T-helper 22 cell (primary cell): Measurements from ENCODE around the gene UBTF.

Source experiments
- DNase-seq: peaks from one replicate; pipeline ENCODE4 v3.0.0-alpha.2; 2020; ENCODE audit warnings: low read depth

Gene UBTF, protein sequence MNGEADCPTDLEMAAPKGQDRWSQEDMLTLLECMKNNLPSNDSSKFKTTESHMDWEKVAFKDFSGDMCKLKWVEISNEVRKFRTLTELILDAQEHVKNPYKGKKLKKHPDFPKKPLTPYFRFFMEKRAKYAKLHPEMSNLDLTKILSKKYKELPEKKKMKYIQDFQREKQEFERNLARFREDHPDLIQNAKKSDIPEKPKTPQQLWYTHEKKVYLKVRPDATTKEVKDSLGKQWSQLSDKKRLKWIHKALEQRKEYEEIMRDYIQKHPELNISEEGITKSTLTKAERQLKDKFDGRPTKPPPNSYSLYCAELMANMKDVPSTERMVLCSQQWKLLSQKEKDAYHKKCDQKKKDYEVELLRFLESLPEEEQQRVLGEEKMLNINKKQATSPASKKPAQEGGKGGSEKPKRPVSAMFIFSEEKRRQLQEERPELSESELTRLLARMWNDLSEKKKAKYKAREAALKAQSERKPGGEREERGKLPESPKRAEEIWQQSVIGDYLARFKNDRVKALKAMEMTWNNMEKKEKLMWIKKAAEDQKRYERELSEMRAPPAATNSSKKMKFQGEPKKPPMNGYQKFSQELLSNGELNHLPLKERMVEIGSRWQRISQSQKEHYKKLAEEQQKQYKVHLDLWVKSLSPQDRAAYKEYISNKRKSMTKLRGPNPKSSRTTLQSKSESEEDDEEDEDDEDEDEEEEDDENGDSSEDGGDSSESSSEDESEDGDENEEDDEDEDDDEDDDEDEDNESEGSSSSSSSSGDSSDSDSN

GRCh38 chr17:44219616-44220212, at the start of gene UBTF:
UBTF (minus strand) TSS chr17:44219675; CDS start chr17:44218229, 1,446 bp downstream.
- DNase-seq, result peak; percentile 66

DNA sequence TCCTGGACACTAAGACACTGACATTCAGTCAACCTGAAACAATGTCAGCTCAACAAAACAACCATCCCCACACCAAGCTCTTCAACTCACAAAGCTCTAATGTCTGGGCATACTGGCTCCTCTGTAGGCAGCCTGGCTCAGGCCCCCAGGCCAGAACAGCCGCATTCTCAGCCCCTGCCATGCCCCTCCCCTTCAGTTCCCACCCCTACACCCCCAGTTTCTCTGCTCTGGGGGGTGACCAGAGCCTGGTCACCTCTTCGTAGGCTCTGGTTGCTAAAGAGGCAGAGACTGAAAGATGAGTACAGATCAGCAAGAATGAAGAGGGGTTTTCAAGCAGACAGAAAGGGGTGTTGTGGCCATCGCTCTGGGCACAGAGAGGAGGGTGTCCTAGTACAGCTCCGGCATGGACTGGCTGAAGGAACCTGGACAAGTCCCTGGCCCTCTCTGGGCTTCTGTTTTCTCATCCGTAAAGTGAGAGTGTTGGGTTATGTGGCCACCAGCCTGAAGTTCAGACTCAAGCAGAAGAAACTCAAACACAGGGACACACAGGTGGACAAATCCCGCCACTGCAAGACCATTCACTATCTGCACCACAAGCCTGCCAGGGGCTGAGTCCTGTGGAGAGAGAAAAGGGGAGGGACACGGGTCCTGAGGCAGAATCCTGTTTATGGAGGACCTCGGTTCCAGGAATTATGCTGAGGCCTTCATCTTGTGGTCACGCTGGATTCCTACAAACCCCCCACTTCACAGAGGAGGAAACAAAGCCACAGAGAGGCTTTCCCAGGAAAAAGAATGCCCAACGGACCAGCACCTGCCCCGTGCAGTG, 49.4 kb upstream of the UBTF start:
- DNase-seq, result no peak

GRCh38 chr17:44267818-44268490, 48.5 kb upstream of the UBTF start, which contains the start of gene SLC4A1:
SLC4A1 (minus strand) TSS chr17:44268135; CDS start chr17:44262866, 5,269 bp downstream.
- no peak for DNase-seq

DNA sequence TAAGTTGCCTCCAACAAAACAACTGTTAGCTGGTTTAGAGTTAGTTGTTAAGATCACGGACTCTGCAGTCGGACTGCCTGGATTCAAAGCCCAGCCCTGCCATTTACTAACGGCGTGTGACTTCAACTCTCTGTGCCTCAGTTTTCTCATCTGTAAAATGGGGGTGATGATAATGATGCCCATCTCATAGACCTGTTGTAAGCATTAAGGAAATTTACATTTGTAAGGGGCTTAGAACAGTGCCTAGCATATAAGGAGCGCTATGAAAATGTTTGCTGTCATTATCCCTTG, 47.6 kb upstream of the UBTF start:
- DNase-seq, result no peak

DNA sequence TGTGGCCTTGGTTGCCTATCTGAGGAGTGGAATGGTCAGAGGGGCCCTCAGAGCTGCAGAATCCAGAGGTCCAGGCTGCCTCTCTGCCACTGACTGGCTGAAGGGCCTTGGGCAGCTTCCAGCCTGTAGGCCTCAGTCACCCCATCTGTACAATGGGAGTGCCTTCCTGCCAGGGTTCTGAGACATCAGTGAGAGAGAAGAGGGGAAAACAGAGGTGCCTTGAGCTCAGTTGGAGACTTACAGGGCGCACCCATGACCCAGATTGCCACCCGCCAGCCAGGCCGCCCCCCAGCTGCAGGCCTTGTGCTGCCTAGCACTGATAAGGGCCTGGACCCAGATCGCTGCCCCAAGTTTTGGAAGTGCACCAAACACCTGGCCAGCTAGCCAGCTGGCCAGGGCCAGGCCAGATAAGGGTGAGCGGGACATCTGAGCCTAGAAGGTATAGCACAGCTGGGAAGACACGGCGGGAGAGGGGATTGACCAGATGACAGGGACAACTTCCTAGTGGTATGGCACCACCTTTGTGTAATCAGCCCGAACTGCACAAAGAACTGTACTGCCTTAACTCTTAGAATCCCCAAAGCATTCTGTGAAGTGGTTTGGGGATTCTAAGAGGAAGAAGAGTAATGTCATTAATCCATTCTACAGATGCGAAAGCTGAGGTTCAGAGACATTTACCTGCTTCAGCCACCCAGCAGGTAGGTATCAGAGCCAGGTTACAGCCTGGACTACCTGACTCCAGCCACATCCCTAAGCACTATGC, 47.1 kb upstream of the UBTF start:
- DNase-seq, result no peak

- no peak for DNase-seq
These were observed 43.9 kb upstream of the UBTF start for GRCh38 chr17:44263345-44263902.

DNA sequence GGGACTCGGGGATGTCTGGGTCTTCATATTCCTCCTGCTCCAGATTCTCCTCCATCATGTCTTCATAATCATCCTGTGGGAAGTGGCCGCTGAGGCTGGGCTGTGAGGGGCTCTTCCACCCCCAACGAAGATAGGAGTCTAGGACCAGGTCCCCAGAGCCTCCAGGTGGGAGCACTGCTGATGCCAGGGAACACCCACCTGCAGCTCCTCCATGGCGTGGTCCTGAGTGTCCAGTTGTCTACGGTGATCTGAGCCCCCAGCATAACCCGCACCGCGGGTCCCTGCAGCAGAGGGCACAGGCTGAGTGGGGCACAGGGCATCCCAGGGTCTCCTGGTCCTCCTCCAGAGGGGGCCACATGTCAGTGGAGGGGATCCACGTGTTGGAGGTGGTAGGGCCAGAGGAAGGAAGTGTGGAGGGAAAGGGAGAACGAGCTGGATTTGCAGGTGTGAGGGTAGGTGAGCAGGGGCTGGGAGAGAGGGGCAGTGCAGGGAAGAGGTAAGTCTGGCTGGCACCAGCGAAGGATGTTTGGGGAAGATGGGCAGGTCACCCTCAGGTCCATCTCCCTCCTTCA, 43.3 kb upstream of the UBTF start:
- no peak for DNase-seq

- no peak for DNase-seq
These were observed 40.8 kb upstream of the UBTF start for GRCh38 chr17:44260296-44260695.

DNA sequence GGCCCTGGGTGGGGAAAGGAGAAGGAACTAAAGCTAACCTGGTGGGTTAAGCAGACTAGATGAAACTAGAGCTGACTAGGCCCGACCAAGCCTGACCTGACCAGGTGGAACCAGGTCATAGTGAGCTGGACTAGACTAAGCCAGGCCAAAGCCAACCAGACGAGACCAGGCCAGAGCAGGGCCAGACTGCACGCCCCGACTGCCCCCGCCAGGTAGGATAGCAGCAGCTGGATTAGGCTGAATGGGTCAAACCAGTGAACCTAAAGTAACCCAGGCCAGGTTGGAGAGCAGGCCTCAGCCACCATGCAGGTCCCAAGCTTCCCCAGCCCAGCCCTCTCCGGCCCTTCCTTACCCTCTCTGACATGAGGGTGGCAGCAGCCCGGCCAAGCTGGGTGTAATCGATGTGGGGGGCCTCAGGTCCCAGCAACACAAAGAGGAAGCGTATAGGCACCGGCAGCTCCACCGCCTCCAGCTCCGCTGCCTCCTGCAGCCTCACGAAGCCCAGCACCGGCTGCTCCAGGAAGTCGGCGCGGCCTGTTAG, 39.4 kb upstream of the UBTF start:
- DNase-seq, result no peak

DNA sequence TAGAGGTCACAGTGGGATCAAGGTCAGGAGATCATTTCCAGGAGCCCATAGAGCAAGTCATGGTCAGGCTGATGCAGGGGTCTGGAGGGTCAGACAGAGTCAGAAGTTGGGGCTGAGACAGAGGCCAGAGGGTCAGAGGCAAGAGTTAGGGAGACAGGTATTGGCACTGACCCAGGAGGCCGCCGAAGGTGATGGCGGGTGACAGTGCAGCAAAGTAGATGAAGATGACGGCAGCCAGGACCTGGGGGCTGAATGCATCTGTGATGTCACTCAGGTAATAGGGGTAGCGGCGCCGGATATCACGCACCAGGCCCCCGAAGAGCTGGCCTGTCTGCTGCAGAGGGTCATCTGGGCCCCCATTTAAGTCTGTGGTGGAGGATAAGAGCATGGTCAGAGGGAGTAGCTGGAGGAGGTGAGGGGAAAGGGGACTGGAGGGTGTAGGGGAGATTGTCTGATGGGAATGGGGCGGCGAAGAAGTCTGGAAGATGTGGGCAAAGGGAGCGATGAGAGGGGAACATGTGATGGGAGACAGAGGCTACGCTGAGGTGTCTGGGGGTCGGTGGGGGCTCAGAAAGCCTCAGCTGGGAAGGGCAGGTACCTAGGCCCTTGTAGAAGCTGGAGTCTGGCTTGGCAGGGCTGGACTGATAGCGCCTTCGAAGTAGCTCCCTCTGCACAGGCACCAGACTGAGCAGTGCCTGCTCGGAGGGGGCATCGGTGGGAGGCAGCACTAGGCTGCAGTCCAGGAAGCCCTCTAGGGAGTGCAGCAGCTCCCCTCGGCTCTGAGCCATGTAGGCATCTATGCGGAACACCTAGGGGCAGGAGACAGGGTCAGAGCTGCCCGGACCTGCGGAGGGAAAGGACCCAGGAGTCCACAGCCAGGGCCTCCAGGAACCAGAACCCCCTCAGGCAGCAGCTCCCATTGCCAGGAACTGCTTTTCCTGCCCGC, 38.6 kb upstream of the UBTF start:
- DNase-seq, result no peak

- DNase-seq, result no peak
These were observed 37.2 kb upstream of the UBTF start for GRCh38 chr17:44256671-44257070.

DNA sequence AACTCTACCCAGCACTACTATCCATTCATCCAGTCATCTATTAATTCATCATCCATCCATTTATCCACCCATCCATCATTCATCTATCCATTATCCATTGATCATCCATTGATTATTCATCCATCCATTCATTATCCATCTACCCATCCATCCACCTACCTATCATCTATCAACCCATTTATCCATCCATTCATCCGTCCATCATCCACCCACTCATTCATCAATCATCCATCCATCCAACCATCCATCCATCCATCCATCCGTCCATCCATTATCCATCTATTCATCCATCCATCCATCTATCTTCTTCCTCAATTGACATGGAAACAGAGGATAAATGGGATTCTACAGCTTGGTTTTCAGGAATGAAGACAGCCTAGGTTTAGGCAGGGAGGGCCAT, 36.4 kb upstream of the UBTF start:
- no peak for DNase-seq

- DNase-seq, result no peak
These were observed 35.1 kb upstream of the UBTF start for GRCh38 chr17:44254361-44255095.

- no peak for DNase-seq
These were observed 33.5 kb upstream of the UBTF start for GRCh38 chr17:44253006-44253405.

- no peak for DNase-seq
These were observed 31.6 kb upstream of the UBTF start for GRCh38 chr17:44251062-44251461.

DNA sequence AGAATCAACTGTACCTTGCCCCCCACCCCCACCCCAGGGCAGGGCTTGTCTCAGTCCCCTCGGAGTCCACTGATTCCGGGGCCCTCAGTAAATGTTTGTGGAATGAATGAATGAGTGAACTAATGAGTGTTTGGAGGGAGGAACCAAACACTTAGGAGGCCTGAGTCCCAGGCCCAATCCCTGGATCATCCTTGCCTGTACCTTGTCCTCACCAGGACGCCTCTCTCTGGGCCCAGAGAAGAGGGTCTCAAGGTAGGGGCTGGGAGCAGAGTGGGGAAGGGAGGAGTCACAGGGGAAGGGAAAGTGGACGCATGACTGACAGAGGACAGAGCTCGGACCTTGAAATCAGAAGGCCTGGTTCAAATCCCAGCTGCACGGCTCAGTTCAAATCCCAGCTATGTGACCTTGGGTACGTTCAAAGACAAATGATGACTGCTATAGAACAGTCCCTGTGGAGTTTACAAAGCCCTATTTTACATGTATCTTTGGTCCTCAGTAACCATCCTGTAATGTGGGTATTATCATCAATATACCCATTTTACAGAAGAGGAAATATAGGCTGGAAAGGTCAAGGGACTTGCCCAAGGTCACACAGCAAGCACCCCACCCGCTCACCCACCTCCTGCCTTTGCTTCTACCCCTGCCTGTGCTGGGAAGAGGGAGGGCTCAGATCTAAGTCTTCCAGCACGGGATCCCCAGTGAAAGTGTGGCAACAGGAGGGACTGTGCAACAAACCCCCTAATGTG, 30.2 kb upstream of the UBTF start:
- DNase-seq, result no peak
